Activated naive CD8-positive, alpha-beta T cell treated with anti-CD3 and anti-CD28 coated beads, Interleukin-2, amount 10 ng/mL, durations not matched to agents 7 days and 5 days (primary cell): Measurements from ENCODE around the gene NEK5. TPM values are rescaled to one million over a fixed set of nuclear protein-coding genes. Genes with fewer than 3 reads are reported as not detected.
"Not testable (repeated sequence)": the region's sequence is repeated elsewhere in the genome, so short reads cannot be mapped to it uniquely, and the experiment has no call there.

Experiments used
- ATAC-seq: fragments of 150-1000 bp; cut with Tn5 transposase; one replicate; pipeline ENCODE4 v1.10.0; 2021; ENCODE audit warnings: low read depth, moderate library complexity
- POLR2A ChIA-PET: fragments of 350-600 bp; sonication (Branson Sonifier 250); formaldehyde crosslinking; loops from one replicate; lab custom pipeline; 2021; ENCODE audit warnings: antibody characterized with exemption; lab: Charles Lee
- DNase-seq: peaks from one replicate; pipeline ENCODE4 v3.0.0; 2021
- H3K27ac Mint-ChIP-seq: one replicate; pipeline ENCODE4 v1.8.0; 2022; ENCODE audit warnings: mild to moderate bottlenecking, mixed read lengths
- H3K27me3 Mint-ChIP-seq: one replicate; pipeline ENCODE4 v1.8.0; 2022; ENCODE audit warnings: mild to moderate bottlenecking, moderate library complexity, mixed read lengths
- H3K36me3 Mint-ChIP-seq: one replicate; pipeline ENCODE4 v1.8.0; 2021; ENCODE audit warnings: mild to moderate bottlenecking, mixed read lengths
- H3K4me1 Mint-ChIP-seq: one replicate; pipeline ENCODE4 v1.8.0; 2021; ENCODE audit warnings: mixed read lengths
- H3K4me3 Mint-ChIP-seq: one replicate; pipeline ENCODE4 v1.8.0; 2022; ENCODE audit warnings: mild to moderate bottlenecking, moderate library complexity, mixed read lengths
- H3K9me3 Mint-ChIP-seq: one replicate; pipeline ENCODE4 v1.8.0; 2021; ENCODE audit warnings: mixed read lengths
- total RNA-seq, 2 experiments: library from RNA; stranded (reverse); gene quantifications; one replicate each; pipeline ENCODE4 v1.2.3, GENCODE V29; 2021

NEK5 gene
- total RNA-seq, 2 experiments from 2014 or later, result not detected

GRCh38 chr13:52030401-52030800 is 98.5 kb downstream of the NEK5 start:
- Mint-ChIP-seq H3K9me3 (peaks cover 10% of the 10 kb centered on the region), H3K36me3 (peaks cover 41% of the 10 kb centered on the region)
- H3K27ac Mint-ChIP-seq, H3K27me3 Mint-ChIP-seq, H3K4me3 Mint-ChIP-seq, DNase-seq, POLR2A ChIA-PET, ATAC-seq, H3K4me1 Mint-ChIP-seq: not testable (repeated sequence)

GRCh38 chr13:52029569-52029968 is 99.3 kb downstream of the NEK5 start:
- POLR2A ChIA-PET, result no interaction called here
- Mint-ChIP-seq H3K4me3 (no peak overlapping the region), H3K9me3 (peaks cover 10% of the 10 kb centered on the region), H3K27me3 (no peaks in the 10 kb centered on the region), H3K36me3 (peaks cover 49% of the 10 kb centered on the region), H3K27ac (no peak overlapping the region), H3K4me1 (peaks cover 10% of the 10 kb centered on the region)
- ATAC-seq (no peak), DNase-seq (no peak)

GRCh38 chr13:52027832-52028231 is 101.0 kb downstream of the NEK5 start:
- POLR2A ChIA-PET, result no interaction called here
- no peaks in the 10 kb centered on the region for H3K27me3 Mint-ChIP-seq
- peaks cover 10% of the 10 kb centered on the region for H3K9me3 Mint-ChIP-seq
- no peak for DNase-seq
- H3K27ac Mint-ChIP-seq, result no peak overlapping the region
- H3K4me1 Mint-ChIP-seq, result peaks cover 10% of the 10 kb centered on the region
- ATAC-seq, result no peak
- H3K36me3 Mint-ChIP-seq, result peaks cover 58% of the 10 kb centered on the region
- no peak overlapping the region for H3K4me3 Mint-ChIP-seq

- peaks cover 63% of the 10 kb centered on the region for H3K36me3 Mint-ChIP-seq
- no peak overlapping the region for H3K4me3 Mint-ChIP-seq
- DNase-seq (no peak), ATAC-seq (no peak)
- POLR2A ChIA-PET, result no interaction called here
- H3K27me3 Mint-ChIP-seq, result no peaks in the 10 kb centered on the region
- peaks cover 11% of the 10 kb centered on the region for H3K4me1 Mint-ChIP-seq
- no peak overlapping the region for H3K27ac Mint-ChIP-seq
- H3K9me3 Mint-ChIP-seq, result peaks cover 10% of the 10 kb centered on the region
These were observed 102.6 kb downstream of the NEK5 start for GRCh38 chr13:52026246-52026626.

- POLR2A ChIA-PET, result no interaction called here
- H3K9me3 Mint-ChIP-seq, result peaks cover 10% of the 10 kb centered on the region
These were observed 103.2 kb downstream of the NEK5 start for GRCh38 chr13:52025475-52026245.

GRCh38 chr13:52024481-52024880 is 104.4 kb downstream of the NEK5 start, which contains the start of gene UTP14C:
Gene UTP14C, plus strand, starts transcription at chr13:52024691. Its CDS starts 4,114 bp downstream, at chr13:52028805.
- Mint-ChIP-seq H3K27ac (no peak within 1 kb of the TSS), H3K27me3 (no peaks in the 10 kb centered on the region), H3K9me3 (peaks cover 8% of the 10 kb centered on the region), H3K4me1 (peaks cover 8% of the 10 kb centered on the region), H3K36me3 (peaks cover 68% of the 10 kb centered on the region), H3K4me3 (no peak within 1 kb of the TSS)
- POLR2A ChIA-PET, result no interaction called here
- DNase-seq (no peak), ATAC-seq (no peak)

More at GRCh38 chr13:52025475-52026245, 103.2 kb downstream of the NEK5 start:
- Mint-ChIP-seq H3K4me3 (no peak overlapping the region), H3K27ac (no peak overlapping the region), H3K27me3 (no peaks in the 10 kb centered on the region), H3K36me3 (peaks cover 64% of the 10 kb centered on the region), H3K4me1 (peaks cover 11% of the 10 kb centered on the region)
- DNase-seq (no peak), ATAC-seq (no peak)

GRCh38 chr13:52022356-52022755 is 106.5 kb downstream of the NEK5 start:
- POLR2A ChIA-PET, result no interaction called here

GRCh38 chr13:52020191-52020590 is 108.7 kb downstream of the NEK5 start:
- ATAC-seq (no peak), DNase-seq (no peak)
- Mint-ChIP-seq H3K27me3 (no peaks in the 10 kb centered on the region), H3K36me3 (peaks cover 51% of the 10 kb centered on the region), H3K4me1 (peaks cover 4% of the 10 kb centered on the region), H3K27ac (no peak overlapping the region), H3K9me3 (no peaks in the 10 kb centered on the region), H3K4me3 (no peak overlapping the region)
- POLR2A ChIA-PET, result no interaction called here

More at GRCh38 chr13:52022356-52022755, 106.5 kb downstream of the NEK5 start:
- Mint-ChIP-seq H3K27me3 (no peaks in the 10 kb centered on the region), H3K27ac (no peak overlapping the region), H3K4me3 (no peak overlapping the region), H3K4me1 (peaks cover 10% of the 10 kb centered on the region), H3K36me3 (peaks cover 62% of the 10 kb centered on the region), H3K9me3 (peaks cover 8% of the 10 kb centered on the region)
- ATAC-seq (no peak), DNase-seq (no peak)

GRCh38 chr13:52016296-52016695 is 112.6 kb downstream of the NEK5 start:
- Mint-ChIP-seq H3K36me3 (peaks cover 30% of the 10 kb centered on the region), H3K27me3 (peaks cover under 1% of the 10 kb centered on the region), H3K4me1 (peaks cover 2% of the 10 kb centered on the region), H3K4me3 (no peak overlapping the region), H3K27ac (no peak overlapping the region), H3K9me3 (no peaks in the 10 kb centered on the region)
- DNase-seq, result no peak
- POLR2A ChIA-PET, result no interaction called here
- ATAC-seq, result no peak

GRCh38 chr13:52012512-52012836 is 116.4 kb downstream of the NEK5 start:
- H3K27ac Mint-ChIP-seq, result peak overlapping the region; percentile 88
- H3K4me3 Mint-ChIP-seq, result peak overlapping the region; percentile 95
- H3K36me3 Mint-ChIP-seq, result peaks cover 10% of the 10 kb centered on the region
- POLR2A ChIA-PET, result interaction anchor here (1.3 to 1.4 kb wide), 3 partner anchors 182 to 1101 kb away, joined by 3 to 7 read pairs (median 3); no protein-coding TSS in a partner anchor
- ATAC-seq (no peak), DNase-seq (no peak)
- peaks cover 31% of the 10 kb centered on the region for H3K27me3 Mint-ChIP-seq
- no peaks in the 10 kb centered on the region for H3K9me3 Mint-ChIP-seq
- peaks cover 6% of the 10 kb centered on the region for H3K4me1 Mint-ChIP-seq

GRCh38 chr13:52011632-52012511 is 117.0 kb downstream of the NEK5 start, which contains the start of gene ALG11:
Gene ALG11, plus strand, starts transcription at chr13:52012398. Its CDS starts 21 bp downstream, at chr13:52012419.
- Mint-ChIP-seq H3K4me1 (peaks cover 5% of the 10 kb centered on the region), H3K9me3 (no peaks in the 10 kb centered on the region), H3K36me3 (peaks cover 6% of the 10 kb centered on the region), H3K4me3 (peak within 1 kb of the TSS; percentile 95), H3K27ac (peak within 1 kb of the TSS; percentile 88), H3K27me3 (peaks cover 31% of the 10 kb centered on the region)
- POLR2A ChIA-PET, result interaction anchor here (1.3 to 1.4 kb wide), 3 partner anchors 182 to 1100 kb away, joined by 3 to 7 read pairs (median 3); no protein-coding TSS in a partner anchor
- peak; percentile 99 for ATAC-seq
- peak; percentile 99 for DNase-seq

- Mint-ChIP-seq H3K36me3 (peaks cover 5% of the 10 kb centered on the region), H3K27me3 (peaks cover 38% of the 10 kb centered on the region), H3K27ac (peak within 1 kb of the TSS; percentile 88), H3K9me3 (no peaks in the 10 kb centered on the region), H3K4me3 (peak within 1 kb of the TSS; percentile 95), H3K4me1 (peaks cover 5% of the 10 kb centered on the region)
- POLR2A ChIA-PET, result no interaction called here
- DNase-seq (peak; percentile 44), ATAC-seq (no peak)
These were observed 117.8 kb downstream of the NEK5 start, which contains the start of gene ATP7B for GRCh38 chr13:52010890-52011631. Gene ATP7B, minus strand, starts transcription at chr13:52011450. Its CDS starts 113 bp downstream, at chr13:52011337.

GRCh38 chr13:52009946-52010345 is 118.9 kb downstream of the NEK5 start:
- DNase-seq (no peak), ATAC-seq (no peak)
- Mint-ChIP-seq H3K4me3 (no peak overlapping the region), H3K4me1 (peaks cover 5% of the 10 kb centered on the region), H3K36me3 (no peaks in the 10 kb centered on the region), H3K27ac (no peak overlapping the region), H3K27me3 (peaks cover 39% of the 10 kb centered on the region), H3K9me3 (no peaks in the 10 kb centered on the region)
- POLR2A ChIA-PET, result no interaction called here
